Measurements from ENCODE around the gene CABP7.
A peak's percentile ranks its signal among the peaks of the same experiment; 100 is the strongest.

The CABP7 gene

DNA sequence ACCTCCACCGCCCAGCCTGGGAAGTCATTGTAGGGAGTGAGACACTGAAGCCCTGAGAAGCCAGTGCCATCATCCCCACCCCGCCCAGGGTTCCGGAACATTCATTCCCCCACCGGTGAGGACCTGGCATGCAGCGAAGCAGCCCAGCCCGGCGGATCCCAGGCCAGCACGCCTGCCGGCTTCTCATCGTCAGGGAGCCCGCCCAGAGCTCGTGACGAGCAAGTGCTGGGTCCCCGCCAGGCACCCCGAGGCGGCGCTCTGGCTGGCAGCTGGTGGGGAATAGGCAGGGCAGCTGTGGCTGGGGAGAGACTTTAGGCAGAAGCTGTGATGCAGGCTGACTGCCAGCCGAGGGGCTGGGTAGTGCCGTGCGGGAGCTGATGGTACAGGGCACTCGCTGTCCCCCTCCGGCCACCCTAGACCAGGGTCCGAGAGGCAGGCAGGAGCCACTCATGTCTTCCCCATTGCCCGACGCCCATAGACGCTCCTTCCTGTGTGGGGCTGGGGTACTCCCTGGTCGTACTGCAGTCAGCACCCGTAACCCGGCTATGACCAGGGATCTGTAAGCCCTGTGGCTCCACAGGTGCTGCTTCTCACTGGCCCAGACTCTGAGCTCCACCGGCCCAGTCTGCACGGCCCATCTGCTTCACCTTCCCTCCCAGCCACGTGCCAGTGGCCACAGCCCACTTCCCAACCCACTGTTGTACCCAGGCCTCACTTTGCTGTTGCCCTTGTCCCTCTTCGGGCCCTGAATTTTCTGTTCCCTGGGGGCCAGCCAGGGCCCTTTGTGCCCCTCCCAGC is 24.5 kb upstream of the CABP7 start:
- no peak for TF ChIP-seq POLR2A (IDR thresholded peaks at IDR 0.05; ENCODE audit: low read length)

DNA sequence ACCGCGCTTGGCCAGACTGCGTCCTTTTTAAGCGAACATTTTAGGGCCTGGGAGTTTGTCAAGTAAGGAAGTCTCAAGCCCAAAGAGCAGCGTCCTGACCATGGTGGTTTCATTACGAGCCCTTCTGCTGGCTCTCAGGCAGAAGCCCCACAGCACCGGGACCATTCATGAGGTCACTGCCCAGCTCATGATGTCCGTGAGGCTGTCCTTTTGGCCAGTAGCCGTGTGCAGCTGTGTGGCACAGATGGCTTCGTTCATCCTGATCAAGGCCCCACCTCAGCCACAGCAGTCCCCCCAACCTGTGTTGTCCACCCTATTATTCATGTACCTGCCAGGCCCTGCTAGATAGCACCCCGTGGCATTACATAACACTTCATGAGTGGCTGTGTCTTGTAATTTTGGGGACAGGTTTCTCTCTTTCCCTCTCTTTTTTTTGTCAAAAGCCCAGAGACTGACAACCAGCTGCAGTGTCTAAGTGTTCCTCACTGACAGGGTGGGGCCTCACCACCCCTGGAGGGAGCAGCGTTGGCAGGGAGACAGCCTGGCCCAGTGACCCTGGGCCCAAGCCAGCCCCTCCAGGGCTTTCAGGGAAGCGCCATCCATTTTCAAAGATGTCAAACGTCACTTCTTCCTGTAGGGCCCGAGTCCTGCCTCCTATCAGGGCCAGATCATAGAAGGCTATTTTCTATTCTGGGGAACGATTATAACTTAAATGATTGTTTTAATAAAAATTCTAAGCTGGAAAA is 21.8 kb upstream of the CABP7 start:
- TF ChIP-seq POLR2A (IDR thresholded peaks at IDR 0.05; ENCODE audit: low read length) (no peak), GATA1 (IDR thresholded peaks at IDR 0.05; ENCODE audit: low read depth, low read length) (no peak)
- no peak for DNase-seq

More for the DNA sequence above, 24.5 kb upstream of the CABP7 start:
- DNase-seq: no peak

DNA sequence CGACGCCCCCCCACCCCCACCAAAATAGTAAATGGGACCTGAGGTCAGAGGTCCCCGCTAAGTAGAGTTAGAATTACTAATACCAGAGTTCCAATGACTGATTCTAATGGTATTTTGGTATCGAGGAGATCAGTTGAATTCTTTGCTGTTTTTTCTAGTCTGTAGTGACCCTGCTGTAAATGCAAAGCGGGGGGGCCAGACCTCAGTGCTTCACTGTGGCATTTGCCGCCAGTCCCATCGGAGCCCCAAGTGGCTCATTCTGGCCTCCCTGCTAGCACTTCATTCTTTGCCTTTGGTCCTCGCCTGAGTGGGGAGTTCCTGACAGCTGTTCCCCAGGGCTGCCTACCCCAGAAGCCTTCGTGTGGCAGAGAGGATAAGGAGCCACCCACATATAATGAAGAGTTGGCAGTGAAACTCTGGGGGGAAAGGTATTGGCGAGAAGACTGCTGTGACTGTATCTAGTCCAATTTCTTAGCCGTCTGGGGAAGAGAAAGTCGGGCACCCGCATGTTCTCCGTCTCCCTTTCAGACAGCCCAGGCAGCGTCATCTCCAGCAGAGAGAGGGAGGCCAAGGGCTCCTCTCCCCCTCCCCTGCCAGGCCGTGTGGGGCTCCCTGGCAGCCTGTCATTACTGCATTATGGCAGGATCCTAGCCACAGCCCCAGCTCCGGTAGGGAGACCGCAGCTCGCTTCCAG is 19.4 kb upstream of the CABP7 start:
- no peak for TF ChIP-seq POLR2A (IDR thresholded peaks at IDR 0.05; ENCODE audit: low read length)
- TF ChIP-seq GATA1 (IDR thresholded peaks at IDR 0.05; ENCODE audit: low read depth, low read length): no peak
- DNase-seq: no peak

DNA sequence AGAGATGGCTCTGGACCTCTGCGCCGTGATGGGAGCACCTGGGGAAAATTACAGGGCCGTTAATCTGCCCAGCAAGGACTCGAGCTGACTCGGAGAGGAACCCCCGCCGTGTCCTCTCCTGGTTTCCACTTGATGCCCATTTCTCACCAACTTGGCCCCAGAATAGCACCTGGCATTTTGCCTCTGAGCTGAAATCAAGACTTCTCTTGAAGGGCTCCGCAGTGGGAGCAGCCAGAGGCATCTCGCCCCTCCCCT is 19.0 kb upstream of the CABP7 start:
- no peak for DNase-seq
- TF ChIP-seq GATA1 (IDR thresholded peaks at IDR 0.05; ENCODE audit: low read depth, low read length): no peak
- no peak for TF ChIP-seq POLR2A (IDR thresholded peaks at IDR 0.05; ENCODE audit: low read length)

DNA sequence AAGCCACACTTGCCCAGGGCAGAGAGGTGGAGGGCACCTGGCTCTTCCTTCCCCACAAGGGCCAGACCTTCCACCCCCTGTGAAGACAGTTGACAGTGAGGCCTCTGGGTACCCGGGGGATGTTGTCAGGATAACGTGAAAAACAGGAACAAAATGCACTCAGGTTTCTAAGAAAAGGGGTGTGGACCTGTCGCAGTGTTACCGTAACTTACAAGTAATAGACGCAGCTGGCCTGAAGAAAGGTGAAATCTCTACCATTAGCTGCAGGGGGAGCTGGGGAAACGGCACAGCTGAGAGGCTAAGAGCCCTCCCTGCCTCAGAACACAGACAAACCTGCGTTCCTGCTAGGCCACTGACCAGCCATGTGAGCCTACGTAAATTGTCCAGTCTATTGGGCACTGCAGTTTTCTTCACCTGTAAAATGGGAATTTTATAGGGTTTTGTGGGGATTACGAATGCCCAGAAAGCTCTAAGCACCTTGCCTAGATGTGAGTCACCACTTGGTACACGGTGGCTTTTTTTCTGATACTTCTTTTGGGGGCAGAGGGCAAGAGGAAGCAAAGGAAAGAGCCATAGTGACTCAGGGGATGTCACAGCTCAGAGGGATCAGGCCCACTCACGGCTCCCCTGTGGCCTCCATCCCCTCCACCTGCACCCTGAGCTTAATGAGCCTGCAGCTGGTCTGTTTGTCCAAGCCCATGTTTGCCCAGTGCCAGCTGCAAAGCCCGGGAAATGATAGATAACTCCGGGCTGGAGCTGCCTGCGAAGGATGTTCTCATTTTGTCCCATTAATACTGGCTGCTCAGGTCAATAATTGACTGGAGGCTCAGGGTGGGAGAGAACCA is 18.4 kb upstream of the CABP7 start:
- peak; percentile 60 to 72 for DNase-seq
- TF ChIP-seq GATA1 (IDR thresholded peaks at IDR 0.05; ENCODE audit: low read depth, low read length) (no peak), POLR2A (IDR thresholded peaks at IDR 0.05; ENCODE audit: low read length) (peak; percentile 81)

DNA sequence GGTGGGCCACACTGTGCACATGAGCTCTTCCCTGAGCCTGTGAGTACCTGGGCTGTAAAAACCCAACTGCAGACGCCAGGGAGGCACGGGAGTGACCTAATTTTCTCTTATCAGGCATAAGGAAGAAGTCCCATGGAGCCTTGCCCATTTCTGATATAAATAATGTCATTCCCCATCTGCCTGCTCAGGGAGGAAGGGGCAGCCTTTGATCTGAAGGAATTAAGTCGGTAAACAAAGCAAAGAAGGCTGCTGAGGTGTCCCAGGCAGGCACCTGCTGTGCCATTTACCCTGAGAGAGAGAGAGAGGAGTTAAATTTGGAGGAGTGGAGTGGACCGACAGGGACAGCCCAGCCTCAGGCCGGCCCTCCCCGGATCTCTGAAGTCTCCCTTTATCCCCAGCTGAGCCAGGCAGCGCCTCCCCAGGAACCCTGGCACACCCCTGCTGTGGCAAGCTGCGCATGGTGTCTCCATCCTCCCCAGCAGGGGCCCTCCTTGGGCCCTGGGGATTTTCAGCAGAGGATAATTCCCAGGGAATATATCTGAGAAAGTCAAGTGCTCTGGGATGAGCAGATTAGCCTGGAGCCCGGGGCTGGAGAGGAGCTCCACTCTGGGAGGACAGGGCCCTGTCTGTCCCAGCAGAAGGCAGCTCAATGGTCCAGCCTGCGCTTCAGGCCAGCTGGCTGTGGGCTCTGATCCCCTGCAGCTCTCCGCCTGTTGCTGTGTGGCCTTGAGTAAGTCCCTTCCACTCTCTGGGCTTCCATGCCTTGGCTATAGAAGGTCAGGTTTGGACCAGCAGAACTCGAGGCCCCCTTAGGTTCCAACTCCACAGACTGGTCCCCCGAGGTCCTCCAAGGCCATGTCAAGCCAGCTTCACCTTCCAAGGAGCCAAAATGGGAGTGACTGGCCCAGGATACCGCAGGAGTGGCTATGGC is 17.5 kb upstream of the CABP7 start:
- TF ChIP-seq GATA1 (IDR thresholded peaks at IDR 0.05; ENCODE audit: low read depth, low read length): no peak
- TF ChIP-seq POLR2A (IDR thresholded peaks at IDR 0.05; ENCODE audit: low read length): peak; percentile 29
- peak; percentile 45 to 69 for DNase-seq

DNA sequence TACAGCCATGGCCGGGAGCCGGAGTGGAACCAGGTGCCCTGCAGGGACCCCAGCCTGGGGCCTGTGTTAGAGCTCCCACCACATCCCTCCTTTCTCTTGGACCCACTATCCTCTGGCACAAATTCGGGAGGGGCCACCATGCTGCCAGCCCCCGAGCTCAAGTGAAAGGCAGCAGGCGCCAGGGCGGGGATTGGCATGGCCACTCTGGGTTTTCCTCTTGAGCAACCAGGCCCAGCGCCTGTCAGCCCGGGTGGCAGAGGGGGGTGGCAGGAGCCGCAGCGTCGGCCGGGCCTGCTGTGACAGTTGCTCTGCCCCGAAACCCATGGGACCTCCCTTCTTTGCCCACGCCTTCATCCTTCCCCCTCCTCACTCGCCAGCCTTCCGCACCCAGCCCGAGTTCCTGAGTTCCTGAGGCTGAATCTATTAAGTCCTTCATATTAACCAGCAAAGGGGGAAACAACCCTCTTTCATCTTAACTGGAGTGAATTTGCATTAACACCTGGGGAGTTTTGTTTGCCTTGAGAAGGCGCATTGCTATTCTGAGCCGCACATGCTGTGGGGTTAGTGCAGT is 16.8 kb upstream of the CABP7 start:
- TF ChIP-seq POLR2A (IDR thresholded peaks at IDR 0.05; ENCODE audit: low read length) (no peak), GATA1 (IDR thresholded peaks at IDR 0.05; ENCODE audit: low read depth, low read length) (no peak)
- no peak for DNase-seq

DNA sequence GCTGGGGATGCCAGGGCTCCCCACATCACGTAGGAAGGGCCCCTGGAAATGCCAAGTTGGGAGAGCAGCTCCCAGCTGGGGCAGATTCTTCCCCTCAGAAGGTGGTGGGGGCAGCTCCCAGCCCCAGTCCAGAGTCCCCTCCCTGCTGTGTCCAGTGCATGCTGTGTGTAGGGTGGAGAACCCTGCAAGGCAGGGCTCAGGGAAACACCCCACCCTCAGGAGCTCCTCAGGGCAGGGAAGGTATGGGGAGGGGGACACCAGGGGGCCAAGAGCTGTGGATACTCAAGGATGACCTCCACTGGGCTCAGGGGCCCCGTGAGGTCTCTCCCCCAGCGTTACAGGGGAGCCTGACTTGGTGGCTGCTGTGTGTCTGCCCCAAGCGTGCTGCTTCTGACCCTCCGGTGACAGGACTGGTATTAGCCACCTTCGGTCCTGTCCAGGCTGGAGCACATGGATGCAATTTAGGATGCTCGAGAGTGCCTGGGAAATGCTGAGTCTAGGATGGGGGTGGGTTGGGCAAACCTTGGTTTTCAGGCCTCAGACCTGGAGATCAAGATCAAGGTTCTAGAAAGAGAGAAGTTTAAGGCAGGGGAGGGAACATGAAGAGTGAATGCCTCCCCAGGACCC is 16.1 kb upstream of the CABP7 start:
- TF ChIP-seq POLR2A (IDR thresholded peaks at IDR 0.05; ENCODE audit: low read length) (no peak), GATA1 (IDR thresholded peaks at IDR 0.05; ENCODE audit: low read depth, low read length) (no peak)

DNA sequence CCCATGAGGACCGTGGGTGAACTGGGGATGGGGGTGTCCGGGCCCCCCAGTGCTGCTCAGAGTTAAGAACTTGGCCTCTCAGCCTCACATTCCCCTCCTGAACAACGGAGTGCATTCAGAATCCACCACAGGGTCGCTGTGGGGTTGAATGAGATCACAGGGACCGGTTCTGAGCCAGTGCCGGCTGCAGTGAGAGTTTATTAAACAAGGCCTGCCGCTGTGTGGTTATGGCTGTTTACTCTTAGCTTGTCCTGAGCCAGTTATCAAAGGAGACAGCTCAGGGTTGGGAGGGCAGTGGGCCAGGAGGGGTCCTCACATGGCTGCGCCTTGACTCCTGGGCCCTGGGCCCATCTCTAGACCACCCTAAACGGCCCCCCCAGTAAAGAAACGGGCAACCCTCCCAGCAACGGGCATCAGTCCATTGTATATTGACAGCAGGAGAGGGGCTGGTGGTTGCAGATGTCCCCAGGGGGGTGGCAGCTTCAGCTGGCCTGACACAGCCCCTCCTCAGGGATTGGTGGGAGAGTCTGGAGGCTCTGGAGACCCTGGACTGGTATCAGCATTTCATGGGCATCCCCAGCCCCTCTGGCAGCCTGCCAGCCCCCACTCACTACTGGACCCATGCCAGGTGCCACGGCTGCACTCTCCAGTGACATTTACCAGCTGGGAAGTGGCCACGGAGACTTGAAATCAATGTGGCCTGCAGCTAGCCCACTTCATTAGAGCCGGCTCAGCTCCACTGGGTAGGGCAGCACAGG is 15.1 kb upstream of the CABP7 start:
- no peak for DNase-seq
- TF ChIP-seq GATA1 (IDR thresholded peaks at IDR 0.05; ENCODE audit: low read depth, low read length) (no peak), POLR2A (IDR thresholded peaks at IDR 0.05; ENCODE audit: low read length) (no peak)

More for the DNA sequence above, 16.1 kb upstream of the CABP7 start:
- DNase-seq: no peak

DNA sequence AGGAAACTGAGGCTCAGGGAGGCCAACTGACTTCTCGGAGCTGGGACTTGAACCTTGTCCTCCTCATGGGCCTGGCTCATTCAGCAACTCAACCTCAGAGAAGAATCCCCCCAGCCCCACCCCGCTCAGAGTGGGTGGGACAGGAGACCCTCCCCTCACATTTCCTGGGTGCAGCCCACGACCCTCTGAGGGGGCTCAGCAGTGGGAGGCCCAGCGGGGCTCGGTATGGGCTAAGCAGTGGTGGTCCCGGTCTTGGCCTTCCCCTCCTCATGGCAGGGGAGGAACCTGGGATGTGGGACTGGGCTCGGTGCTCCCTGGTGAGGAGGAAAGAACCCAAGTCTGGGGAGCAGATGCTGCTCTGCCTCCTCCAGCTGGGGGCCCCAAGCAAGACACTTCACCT is 14.2 kb upstream of the CABP7 start:
- no peak for DNase-seq
- no peak for TF ChIP-seq GATA1 (IDR thresholded peaks at IDR 0.05; ENCODE audit: low read depth, low read length)
- TF ChIP-seq POLR2A (IDR thresholded peaks at IDR 0.05; ENCODE audit: low read length): no peak

DNA sequence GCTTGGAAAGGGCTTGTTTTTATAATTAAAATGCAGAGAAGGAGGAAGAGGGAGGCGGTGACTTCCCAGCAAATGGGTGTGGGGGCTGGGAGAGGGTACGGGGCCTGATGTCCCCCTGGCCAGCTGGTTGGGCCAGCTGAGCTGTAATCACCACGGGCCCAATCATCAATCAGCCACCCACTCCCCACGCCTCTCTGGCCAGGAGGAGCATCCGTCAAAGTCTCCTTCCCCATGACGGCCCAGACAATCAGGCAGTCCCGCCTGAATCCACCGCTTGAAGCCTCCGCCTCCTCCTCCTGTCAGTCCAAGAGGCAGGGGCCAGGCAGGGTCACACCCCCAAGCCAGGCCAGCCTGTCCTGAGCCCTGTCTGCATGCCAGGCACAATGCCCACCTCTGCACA is 13.3 kb upstream of the CABP7 start:
- no peak for DNase-seq
- TF ChIP-seq POLR2A (IDR thresholded peaks at IDR 0.05; ENCODE audit: low read length): no peak
- no peak for TF ChIP-seq GATA1 (IDR thresholded peaks at IDR 0.05; ENCODE audit: low read depth, low read length)
